ENCODE measurements around the gene MUSK.
"Not testable (repeated sequence)": the region's sequence is repeated elsewhere in the genome, so short reads cannot be mapped to it uniquely, and the experiment has no call there.

Gene MUSK

GRCh38 chr9:110777196-110777875 lies 108.7 kb downstream of the MUSK start:
- DNase-seq (ENCODE audit: low read depth, low spot score) = no peak
- no peak overlapping the region for H3K4me3 ChIP-seq (ENCODE audit: low read depth, low read length)
- no peak for TF ChIP-seq CTCF (IDR thresholded peaks at IDR 0.05; ENCODE audit: low read depth, low read length)
- in situ Hi-C loops (cut with HindIII; ENCODE audit: low sequenced_read_pairs) = no loop called here

- no peak for DNase-seq (ENCODE audit: low read depth, low spot score)
- H3K4me3 ChIP-seq (ENCODE audit: low read depth, low read length) = no peak overlapping the region
- in situ Hi-C loops (cut with HindIII; ENCODE audit: low sequenced_read_pairs) = no loop called here
- no peak for TF ChIP-seq CTCF (IDR thresholded peaks at IDR 0.05; ENCODE audit: low read depth, low read length)
These were observed 109.3 kb downstream of the MUSK start for GRCh38 chr9:110777876-110778215.

- in situ Hi-C loops (cut with HindIII; ENCODE audit: low sequenced_read_pairs) = no loop called here
- TF ChIP-seq CTCF (IDR thresholded peaks at IDR 0.05; ENCODE audit: low read depth, low read length) = no peak
- peak; percentile 67 for DNase-seq (ENCODE audit: low read depth, low spot score)
- H3K4me3 ChIP-seq (ENCODE audit: low read depth, low read length) = no peak overlapping the region
These were observed 114.1 kb downstream of the MUSK start for GRCh38 chr9:110782701-110783100.

- no peak for TF ChIP-seq CTCF (IDR thresholded peaks at IDR 0.05; ENCODE audit: low read depth, low read length)
- in situ Hi-C loops (cut with HindIII; ENCODE audit: low sequenced_read_pairs) = no loop called here
- H3K4me3 ChIP-seq (ENCODE audit: low read depth, low read length) = no peak overlapping the region
- DNase-seq (ENCODE audit: low read depth, low spot score) = no peak
These were observed 115.7 kb downstream of the MUSK start for GRCh38 chr9:110784309-110784708.

GRCh38 chr9:110785166-110785565 lies 116.6 kb downstream of the MUSK start:
- H3K4me3 ChIP-seq (ENCODE audit: low read depth, low read length) = no peak overlapping the region
- TF ChIP-seq CTCF (IDR thresholded peaks at IDR 0.05; ENCODE audit: low read depth, low read length) = no peak
- DNase-seq (ENCODE audit: low read depth, low spot score) = no peak
- in situ Hi-C loops (cut with HindIII; ENCODE audit: low sequenced_read_pairs) = no loop called here

- H3K4me3 ChIP-seq (ENCODE audit: low read depth, low read length); DNase-seq (ENCODE audit: low read depth, low spot score); in situ Hi-C loops (cut with HindIII; ENCODE audit: low sequenced_read_pairs): not testable (repeated sequence)
These were observed 119.8 kb downstream of the MUSK start for GRCh38 chr9:110788396-110788795.

- H3K4me3 ChIP-seq (ENCODE audit: low read depth, low read length) = no peak overlapping the region
- no peak for TF ChIP-seq CTCF (IDR thresholded peaks at IDR 0.05; ENCODE audit: low read depth, low read length)
- in situ Hi-C loops (cut with HindIII; ENCODE audit: low sequenced_read_pairs) = no loop called here
- DNase-seq (ENCODE audit: low read depth, low spot score) = no peak
These were observed 120.3 kb downstream of the MUSK start for GRCh38 chr9:110788871-110789270.

Data from astrocyte of the spinal cord (primary cell).